HG03064 (cell line): ENCODE measurements around the gene RPS6KC1.
"Not testable (repeated sequence)": the region's sequence is repeated elsewhere in the genome, so short reads cannot be mapped to it uniquely, and the experiment has no call there.

Experiments used
- ATAC-seq: cut with Tn5 transposase; IDR thresholded peaks from one replicate; pipeline ENCODE4 v1.9.1; 2021; ENCODE audit warnings: low read depth; ENCODE audit not compliant: unreplicated experiment

The RPS6KC1 gene

DNA sequence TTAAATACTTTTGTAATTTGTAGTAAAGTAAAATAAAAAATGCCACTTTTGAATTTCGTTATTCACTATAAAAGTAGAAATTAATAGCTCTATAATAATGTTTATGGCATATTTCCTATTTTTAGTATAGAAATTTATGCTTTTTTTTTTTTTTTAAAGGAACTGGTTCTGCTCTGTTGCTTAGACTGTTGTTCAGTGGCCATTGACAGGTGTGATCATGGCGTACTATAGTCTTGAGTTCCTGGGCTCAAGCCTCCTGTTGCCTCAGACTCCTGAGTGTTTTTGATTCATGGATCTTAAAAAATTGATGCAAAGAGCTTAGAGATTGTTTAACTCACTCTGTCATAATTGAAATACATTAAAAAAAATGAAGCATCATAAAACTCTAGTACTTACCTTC, 53.6 kb downstream of the RPS6KC1 start:
- no peak for ATAC-seq

DNA sequence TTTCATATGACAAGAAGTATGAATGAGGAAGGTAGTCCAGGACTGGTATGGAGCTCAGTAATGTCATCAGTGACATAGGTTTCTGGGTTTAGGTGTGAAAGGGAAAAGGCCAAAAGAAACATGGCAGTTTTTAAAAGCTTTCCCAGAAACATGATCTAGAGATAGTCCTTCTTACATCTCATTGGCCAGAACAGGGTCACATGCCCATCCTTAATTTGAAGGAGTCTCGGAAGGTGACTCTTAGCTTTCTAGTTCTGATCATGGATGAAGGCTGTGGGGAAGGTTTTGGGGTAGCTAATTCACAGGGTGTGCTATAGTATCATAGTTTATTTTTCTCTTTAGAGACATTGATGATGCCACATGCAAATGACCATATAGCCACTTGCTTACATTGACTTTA, 55.3 kb downstream of the RPS6KC1 start:
- ATAC-seq = no peak

- no peak for ATAC-seq
These were observed 56.6 kb downstream of the RPS6KC1 start for GRCh38 chr1:213107613-213108012.

GRCh38 chr1:213110349-213111300, 59.6 kb downstream of the RPS6KC1 start:
- ATAC-seq = peak; percentile 63

GRCh38 chr1:213111502-213111901, 60.5 kb downstream of the RPS6KC1 start:
- no peak for ATAC-seq

GRCh38 chr1:213112723-213113122, 61.7 kb downstream of the RPS6KC1 start:
- ATAC-seq = not testable (repeated sequence)

- not testable (repeated sequence) for ATAC-seq
These were observed 66.7 kb downstream of the RPS6KC1 start for GRCh38 chr1:213117699-213118180.

- no peak for ATAC-seq
These were observed 68.8 kb downstream of the RPS6KC1 start for GRCh38 chr1:213119794-213120193.

- no peak for ATAC-seq
These were observed 69.3 kb downstream of the RPS6KC1 start for GRCh38 chr1:213120386-213120785.

GRCh38 chr1:213120961-213121360, 69.9 kb downstream of the RPS6KC1 start:
- ATAC-seq = no peak

DNA sequence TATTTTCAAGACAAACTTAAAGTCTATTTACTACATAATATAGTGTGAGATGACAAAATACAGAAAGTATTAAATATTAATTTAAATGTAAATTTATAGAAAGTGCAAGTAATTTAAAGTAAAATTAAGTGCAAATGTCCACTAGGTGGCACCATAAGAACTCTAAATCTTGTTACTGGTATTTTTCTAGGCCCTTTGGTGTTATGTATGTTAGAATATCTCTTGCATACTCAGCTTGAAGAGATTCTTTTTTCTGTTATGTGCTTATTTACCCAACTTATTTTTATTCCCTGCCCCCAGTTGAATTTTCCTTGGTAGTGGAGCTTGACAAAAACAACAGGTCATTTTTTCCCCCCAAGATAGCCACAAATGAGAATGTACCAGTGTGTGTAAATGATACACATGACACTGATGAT, 71.5 kb downstream of the RPS6KC1 start:
- ATAC-seq = no peak

- no peak for ATAC-seq
These were observed 72.0 kb downstream of the RPS6KC1 start for GRCh38 chr1:213123087-213123486.

GRCh38 chr1:213123536-213123935, 72.5 kb downstream of the RPS6KC1 start:
- no peak for ATAC-seq

GRCh38 chr1:213124590-213124989, 73.5 kb downstream of the RPS6KC1 start:
- ATAC-seq = no peak

GRCh38 chr1:213125643-213126042, 74.6 kb downstream of the RPS6KC1 start:
- ATAC-seq = no peak

- no peak for ATAC-seq
These were observed 76.0 kb downstream of the RPS6KC1 start for GRCh38 chr1:213127074-213127473.

GRCh38 chr1:213131851-213132655, 81.0 kb downstream of the RPS6KC1 start:
- ATAC-seq = no peak

- no peak for ATAC-seq
These were observed 84.5 kb downstream of the RPS6KC1 start for GRCh38 chr1:213135572-213135971.

- ATAC-seq = no peak
These were observed 85.3 kb downstream of the RPS6KC1 start for GRCh38 chr1:213136190-213136917.

GRCh38 chr1:213138391-213138790, 87.3 kb downstream of the RPS6KC1 start:
- no peak for ATAC-seq

GRCh38 chr1:213138892-213139291, 87.9 kb downstream of the RPS6KC1 start:
- no peak for ATAC-seq
